Measurements from ENCODE around the gene COL6A1. TPM values are rescaled to one million over a fixed set of nuclear protein-coding genes. Genes with fewer than 3 reads are reported as not detected.
A peak's percentile ranks its signal among the peaks of the same experiment; 100 is the strongest.
"Not testable (repeated sequence)": the region's sequence is repeated elsewhere in the genome, so short reads cannot be mapped to it uniquely, and the experiment has no call there.

COL6A1 gene
- polyA plus RNA-seq, 1 experiment = 493 TPM

DNA sequence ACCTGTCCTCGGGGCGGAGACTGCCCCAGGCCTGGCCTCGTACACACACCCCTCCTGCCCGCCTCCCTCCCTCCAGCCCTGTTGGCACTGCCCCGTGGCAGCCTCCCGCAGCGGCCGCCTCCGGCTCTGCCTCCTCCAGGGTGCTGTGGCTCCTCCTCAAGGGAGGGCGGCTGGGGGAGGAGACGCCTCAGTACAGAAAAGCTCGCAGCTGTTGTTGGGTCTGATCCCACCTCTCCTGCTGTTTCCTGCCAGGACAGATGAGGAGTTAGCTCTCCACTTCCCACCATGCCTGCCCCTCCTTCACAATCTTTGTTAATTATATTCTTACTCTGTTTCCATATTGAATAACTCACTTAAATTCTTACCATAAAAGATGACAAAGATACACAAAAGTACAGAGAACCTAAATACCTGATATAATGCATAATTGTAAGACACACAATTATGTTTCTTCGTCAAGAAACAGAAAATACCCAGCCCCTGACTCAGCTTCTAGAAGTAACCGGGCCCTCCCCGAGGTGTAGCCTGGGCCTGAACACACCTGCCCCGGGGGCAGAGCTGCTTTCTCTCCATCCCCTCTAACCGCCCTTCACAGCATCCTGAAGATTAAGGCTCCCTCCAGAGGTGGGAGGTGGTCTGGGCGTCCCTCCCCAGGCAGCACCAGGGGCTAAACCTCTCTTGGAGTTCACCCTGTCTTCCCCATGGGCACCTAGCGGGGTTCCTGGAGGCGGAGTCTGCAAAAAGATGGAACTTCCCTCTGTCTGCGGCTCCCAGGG, 30.6 kb upstream of the COL6A1 start:
- Histone ChIP-seq H3K27me3 (ENCODE audit: control insufficient read depth, insufficient read depth, low read length) (peaks cover 13% of the 10 kb centered on the region), H3K4me3 (ENCODE audit: low read depth, low read length) (peak overlapping the region; percentile 17; the same call in 1 of the 2 replicates), H3K9me3 (ENCODE audit: control insufficient read depth, insufficient read depth, low read length) (peaks cover 16% of the 10 kb centered on the region; the same call in 1 of the 2 replicates), H3K27ac (ENCODE audit: low read depth, low read length) (no peak overlapping the region)
- POLR2A ChIA-PET = interaction anchor here (0.7 kb wide), 1 partner anchor 115 kb away, joined by 3 read pairs; no protein-coding TSS in a partner anchor
- TF ChIP-seq, protein P1, sequence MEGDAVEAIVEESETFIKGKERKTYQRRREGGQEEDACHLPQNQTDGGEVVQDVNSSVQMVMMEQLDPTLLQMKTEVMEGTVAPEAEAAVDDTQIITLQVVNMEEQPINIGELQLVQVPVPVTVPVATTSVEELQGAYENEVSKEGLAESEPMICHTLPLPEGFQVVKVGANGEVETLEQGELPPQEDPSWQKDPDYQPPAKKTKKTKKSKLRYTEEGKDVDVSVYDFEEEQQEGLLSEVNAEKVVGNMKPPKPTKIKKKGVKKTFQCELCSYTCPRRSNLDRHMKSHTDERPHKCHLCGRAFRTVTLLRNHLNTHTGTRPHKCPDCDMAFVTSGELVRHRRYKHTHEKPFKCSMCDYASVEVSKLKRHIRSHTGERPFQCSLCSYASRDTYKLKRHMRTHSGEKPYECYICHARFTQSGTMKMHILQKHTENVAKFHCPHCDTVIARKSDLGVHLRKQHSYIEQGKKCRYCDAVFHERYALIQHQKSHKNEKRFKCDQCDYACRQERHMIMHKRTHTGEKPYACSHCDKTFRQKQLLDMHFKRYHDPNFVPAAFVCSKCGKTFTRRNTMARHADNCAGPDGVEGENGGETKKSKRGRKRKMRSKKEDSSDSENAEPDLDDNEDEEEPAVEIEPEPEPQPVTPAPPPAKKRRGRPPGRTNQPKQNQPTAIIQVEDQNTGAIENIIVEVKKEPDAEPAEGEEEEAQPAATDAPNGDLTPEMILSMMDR (IDR thresholded peaks at IDR 0.05; ENCODE audit: low read depth, low read length) = no peak
- CTCF ChIA-PET = interaction anchor here (0.8 kb wide), 1 partner anchor 193 kb away, joined by 3 read pairs; no protein-coding TSS in a partner anchor
- no peak for DNase-seq (ENCODE audit: low read depth, low spot score)

DNA sequence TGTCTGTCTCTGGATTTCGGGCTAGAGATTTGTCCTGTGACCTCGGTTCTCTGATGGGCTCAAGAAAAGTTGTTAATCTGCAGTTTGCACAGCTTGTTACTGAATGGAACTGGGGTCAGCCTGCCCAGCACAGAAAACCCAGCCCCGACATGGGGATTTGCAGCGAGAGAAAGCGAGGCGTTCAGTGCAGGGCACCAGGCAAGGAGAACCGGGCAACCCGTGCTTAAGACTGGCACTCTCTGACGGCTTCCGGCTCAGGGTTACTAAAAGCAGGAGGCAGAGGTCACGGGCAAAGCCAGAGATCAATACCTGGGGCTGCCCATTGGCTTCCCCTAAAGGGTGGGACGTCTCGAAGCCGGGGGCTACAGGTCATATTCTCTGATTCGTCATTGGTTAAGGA, 29.9 kb upstream of the COL6A1 start:
- Histone ChIP-seq H3K9me3 (ENCODE audit: control insufficient read depth, insufficient read depth, low read length) (peaks cover 15% of the 10 kb centered on the region; the same call in 1 of the 2 replicates), H3K27ac (ENCODE audit: low read depth, low read length) (no peak overlapping the region), H3K4me3 (ENCODE audit: low read depth, low read length) (no peak overlapping the region), H3K27me3 (ENCODE audit: control insufficient read depth, insufficient read depth, low read length) (peaks cover 13% of the 10 kb centered on the region)
- TF ChIP-seq, protein P1 (IDR thresholded peaks at IDR 0.05; ENCODE audit: low read depth, low read length) = no peak
- ChIA-PET POLR2A (interaction anchor here (0.7 kb wide), 1 partner anchor 115 kb away, joined by 3 read pairs; no protein-coding TSS in a partner anchor), CTCF (interaction anchor here (0.8 kb wide), 1 partner anchor 192 kb away, joined by 3 read pairs; no protein-coding TSS in a partner anchor)
- DNase-seq (ENCODE audit: low read depth, low spot score) = no peak

DNA sequence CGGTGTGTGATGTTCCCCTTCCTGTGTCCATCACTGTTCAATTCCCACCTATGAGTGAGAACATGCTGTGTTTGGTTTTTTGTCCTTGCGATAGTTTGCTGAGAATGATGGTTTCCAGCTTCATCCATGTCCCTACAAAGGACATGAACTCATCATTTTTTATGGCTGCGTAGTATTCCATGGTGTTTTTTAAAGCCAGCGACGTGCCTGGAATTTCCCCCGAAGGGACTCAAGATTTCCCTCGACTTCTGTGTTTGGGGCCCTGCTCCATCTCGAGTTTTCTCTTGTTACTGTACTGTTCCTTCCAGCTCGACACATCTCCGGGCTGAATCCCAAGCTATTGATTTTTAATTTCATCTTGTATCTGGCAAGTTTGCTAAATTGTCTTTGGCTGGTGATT, 29.0 kb upstream of the COL6A1 start:
- H3K9me3 ChIP-seq (ENCODE audit: control insufficient read depth, insufficient read depth, low read length) = peaks cover 14% of the 10 kb centered on the region; the same call in 1 of the 2 replicates
- CTCF ChIA-PET, POLR2A ChIA-PET: not testable (repeated sequence)

DNA sequence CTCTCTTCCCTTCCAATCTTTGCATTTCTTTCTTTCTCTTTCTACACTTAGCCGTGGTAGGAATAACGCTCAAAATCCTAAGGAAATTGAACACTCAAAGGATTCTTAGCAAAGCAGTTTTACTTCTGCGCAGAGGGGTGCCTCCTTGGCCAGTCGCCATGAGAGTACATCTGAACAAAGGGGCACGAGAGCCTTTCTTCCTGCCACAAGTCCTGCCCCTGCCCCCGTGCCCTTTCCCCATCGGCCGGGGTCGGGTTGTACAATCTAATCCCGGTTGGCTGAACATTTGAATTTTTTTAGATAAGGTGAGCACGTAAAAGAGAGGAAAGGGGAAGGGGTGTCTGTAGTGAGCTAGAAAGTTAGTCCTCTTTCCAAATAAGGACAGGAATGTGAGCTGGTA, 28.6 kb upstream of the COL6A1 start:
- CTCF ChIA-PET = no interaction called here
- Histone ChIP-seq H3K27ac (ENCODE audit: low read depth, low read length) (no peak overlapping the region), H3K27me3 (ENCODE audit: control insufficient read depth, insufficient read depth, low read length) (peaks cover 4% of the 10 kb centered on the region), H3K9me3 (ENCODE audit: control insufficient read depth, insufficient read depth, low read length) (peaks cover 10% of the 10 kb centered on the region; the same call in 1 of the 2 replicates), H3K4me3 (ENCODE audit: low read depth, low read length) (no peak overlapping the region)
- TF ChIP-seq, protein P1 (IDR thresholded peaks at IDR 0.05; ENCODE audit: low read depth, low read length) = no peak
- no peak for DNase-seq (ENCODE audit: low read depth, low spot score)
- POLR2A ChIA-PET = no interaction called here

More for the DNA sequence above, 29.0 kb upstream of the COL6A1 start:
- H3K27me3 ChIP-seq (ENCODE audit: control insufficient read depth, insufficient read depth, low read length); H3K27ac ChIP-seq (ENCODE audit: low read depth, low read length); DNase-seq (ENCODE audit: low read depth, low spot score); H3K4me3 ChIP-seq (ENCODE audit: low read depth, low read length): not testable (repeated sequence)

DNA sequence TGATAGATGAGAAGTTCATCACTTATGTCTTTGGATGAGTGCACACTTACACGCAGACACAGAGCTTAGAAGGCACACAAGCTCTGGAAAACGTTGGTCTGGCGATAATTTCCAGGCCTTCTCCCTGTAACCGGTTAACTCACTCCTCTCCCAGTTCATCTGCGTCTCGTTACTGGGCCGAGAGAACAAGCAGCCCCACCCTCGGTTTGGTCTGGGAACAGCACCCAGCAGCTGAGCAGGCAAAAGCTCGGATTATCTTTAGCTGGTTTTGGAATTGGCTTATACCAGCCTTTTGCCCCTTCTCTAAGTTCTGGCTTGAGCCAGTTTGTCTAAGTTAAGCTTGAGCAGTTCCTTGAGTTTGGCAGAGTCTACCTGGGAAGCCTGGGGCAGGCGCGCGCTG, 27.3 kb upstream of the COL6A1 start:
- ChIA-PET POLR2A (no interaction called here), CTCF (interaction anchor here (0.7 to 1.4 kb wide), 4 partner anchors 8 to 398 kb away, joined by 3 to 8 read pairs (median 4); no protein-coding TSS in a partner anchor)
- TF ChIP-seq, protein P1 (IDR thresholded peaks at IDR 0.05; ENCODE audit: low read depth, low read length) = peak; percentile 39
- no peak overlapping the region for H3K4me3 ChIP-seq (ENCODE audit: low read depth, low read length)
- peaks cover 2% of the 10 kb centered on the region; the same call in 1 of the 2 replicates for H3K9me3 ChIP-seq (ENCODE audit: control insufficient read depth, insufficient read depth, low read length)
- no peak for DNase-seq (ENCODE audit: low read depth, low spot score)
- H3K27me3 ChIP-seq (ENCODE audit: control insufficient read depth, insufficient read depth, low read length) = peaks cover 6% of the 10 kb centered on the region
- H3K27ac ChIP-seq (ENCODE audit: low read depth, low read length) = no peak overlapping the region

Measured in AG04450 (cell line).